Natural killer cell (primary cell): ENCODE results near the gene EIF5AL1. TPM values are rescaled to one million over a fixed set of nuclear protein-coding genes. Genes with fewer than 3 reads are reported as not detected.
"Not testable (repeated sequence)": the region's sequence is repeated elsewhere in the genome, so short reads cannot be mapped to it uniquely, and the experiment has no call there.

Source experiments
- ATAC-seq, 3 donors: fragments of 150-1000 bp in 2 of 3; fragments of 200-7000 bp in 1 of 3; cut with Tn5 transposase; 1 replicate in 1 of 3; 2 replicates in 2 of 3; pipeline ENCODE4 v1.10.0; 2021; ENCODE audit warnings: mild to moderate bottlenecking in 2 of 3, moderate library complexity in 2 of 3
- DNase-seq, 2 donors: peaks; one replicate each; pipeline versions ENCODE4 v3.0.0 to v3.0.0-alpha.2; 2013 to 2021; ENCODE audit warnings: mixed read lengths in 1 of 2
- H3K27ac ChIP-seq: one replicate; pipeline ENCODE4 v1.5.1; 2013; ENCODE audit warnings: mild to moderate bottlenecking, low read length
- H3K27me3 ChIP-seq: one replicate; pipeline ENCODE4 v1.6.1; 2013; ENCODE audit warnings: low read length; ENCODE audit not compliant: control insufficient read depth, insufficient read depth
- H3K36me3 ChIP-seq: one replicate; pipeline ENCODE4 v1.6.1; 2013; ENCODE audit warnings: low read length; ENCODE audit not compliant: control insufficient read depth, insufficient read depth
- H3K4me1 ChIP-seq: one replicate; pipeline ENCODE4 v1.6.1; 2013; ENCODE audit warnings: low read length; ENCODE audit not compliant: control insufficient read depth, insufficient read depth
- H3K4me3 ChIP-seq: one replicate; pipeline ENCODE4 v1.5.1; 2013; ENCODE audit warnings: low read length
- H3K9me3 ChIP-seq: one replicate; pipeline ENCODE4 v1.6.1; 2013; ENCODE audit warnings: low read length; ENCODE audit not compliant: control insufficient read depth, insufficient read depth
- H3K27ac Mint-ChIP-seq, 2 donors: one replicate each; pipeline ENCODE4 v1.8.0; 2022; ENCODE audit warnings: mild to moderate bottlenecking in 2 of 2, mixed read lengths in 2 of 2, moderate library complexity in 1 of 2
- H3K27me3 Mint-ChIP-seq, 2 donors: one replicate each; pipeline ENCODE4 v1.8.0; 2022; ENCODE audit warnings: low read depth in 2 of 2, mixed read lengths in 2 of 2
- H3K36me3 Mint-ChIP-seq: one replicate; pipeline ENCODE4 v1.8.0; 2022; ENCODE audit warnings: mixed read lengths
- H3K4me1 Mint-ChIP-seq, 2 donors: one replicate each; pipeline ENCODE4 v1.8.0; 2022; ENCODE audit warnings: mixed read lengths in 2 of 2
- H3K4me3 Mint-ChIP-seq: one replicate; pipeline ENCODE4 v1.8.0; 2022; ENCODE audit warnings: mild to moderate bottlenecking, moderate library complexity, mixed read lengths
- H3K9me3 Mint-ChIP-seq, 2 donors: one replicate each; pipeline ENCODE4 v1.8.0; 2022; ENCODE audit warnings: mixed read lengths in 2 of 2
- CTCF ChIP-seq: fragments of 200-600 bp; IDR thresholded peaks from one replicate; pipeline ENCODE4 v1.8.0; 2022; ENCODE audit warnings: antibody characterized with exemption
- WGBS: methylation state at CpG from one replicate; pipeline ENCODE4 v1.1.7; 2013; ENCODE audit warnings: missing lambda C conversion rate; ENCODE audit not compliant: insufficient coverage; 5-methylcytosine and 5-hydroxymethylcytosine counted together
- intact Hi-C: fragments of 100-400 bp; cut with micrococcal nuclease; formaldehyde crosslinking; loops from one replicate; pipeline ENCODE4 v1.14.2; 2022
- total RNA-seq, 4 donors: library from RNA; stranded (reverse); fragments of 120-200 nt in 1 of 4; gene quantifications; one replicate each; pipeline versions ENCODE4 v1.2.3 to v1.2.4, GENCODE V29; 2013 to 2022

The EIF5AL1 gene
- total RNA-seq, 3 donors from 2014 or later (not counting 1 experiment from before 2014, with no cell fraction given) = 0.13 to 2.0 (median 0.14) TPM

- ATAC-seq = no peak
- no peak overlapping the region for H3K4me3 Mint-ChIP-seq
- no peak overlapping the region for H3K4me3 ChIP-seq
Measured at GRCh38 chr10:79507440-79508167, 4.7 kb upstream of the EIF5AL1 start.

GRCh38 chr10:79508245-79508644 lies 4.1 kb upstream of the EIF5AL1 start:
- H3K4me3 Mint-ChIP-seq = not testable (repeated sequence)
- 88% methylated on average over 3 of the region's 4 CpGs for WGBS

More at GRCh38 chr10:79507440-79508167, 4.7 kb upstream of the EIF5AL1 start:
- Mint-ChIP-seq H3K4me1 (peaks cover 0 to 4% of the 10 kb centered on the region in 2 donors), H3K27me3 (peaks cover 17 to 24% of the 10 kb centered on the region in 2 donors), H3K9me3 (no peaks in the 10 kb centered on the region), H3K27ac (no peak overlapping the region), H3K36me3 (no peaks in the 10 kb centered on the region)
- no peak for DNase-seq
- no peaks in the 10 kb centered on the region for H3K9me3 ChIP-seq
- H3K36me3 ChIP-seq = no peaks in the 10 kb centered on the region
- no peak for TF ChIP-seq CTCF
- H3K4me1 ChIP-seq = no peaks in the 10 kb centered on the region
- WGBS = 86% methylated on average over 9 of the region's 9 CpGs
- intact Hi-C loops = no loop called here
- H3K27ac ChIP-seq = no peak overlapping the region
- no peaks in the 10 kb centered on the region for H3K27me3 ChIP-seq

GRCh38 chr10:79509306-79509933 lies 2.9 kb upstream of the EIF5AL1 start:
- H3K27ac ChIP-seq, H3K4me3 Mint-ChIP-seq, intact Hi-C loops, H3K9me3 Mint-ChIP-seq, H3K36me3 Mint-ChIP-seq, H3K4me3 ChIP-seq, H3K4me1 Mint-ChIP-seq, H3K36me3 ChIP-seq, DNase-seq, H3K9me3 ChIP-seq, H3K27me3 ChIP-seq, H3K4me1 ChIP-seq, H3K27ac Mint-ChIP-seq: not testable (repeated sequence)
- H3K27me3 Mint-ChIP-seq = peaks cover 17% of the 10 kb centered on the region in 2 donors
- peak in 2 of 3 donors; percentile 43 to 57 for ATAC-seq
- WGBS = no CpG with 5 or more reads among the region's 3 CpGs

More at GRCh38 chr10:79508245-79508644, 4.1 kb upstream of the EIF5AL1 start:
- H3K27me3 Mint-ChIP-seq = peaks cover 17 to 18% of the 10 kb centered on the region in 2 donors
- H3K4me3 ChIP-seq, intact Hi-C loops, H3K27me3 ChIP-seq, ATAC-seq, H3K36me3 ChIP-seq, H3K36me3 Mint-ChIP-seq, H3K4me1 ChIP-seq, DNase-seq, H3K27ac ChIP-seq, H3K9me3 ChIP-seq, H3K27ac Mint-ChIP-seq, H3K9me3 Mint-ChIP-seq, H3K4me1 Mint-ChIP-seq: not testable (repeated sequence)

DNA sequence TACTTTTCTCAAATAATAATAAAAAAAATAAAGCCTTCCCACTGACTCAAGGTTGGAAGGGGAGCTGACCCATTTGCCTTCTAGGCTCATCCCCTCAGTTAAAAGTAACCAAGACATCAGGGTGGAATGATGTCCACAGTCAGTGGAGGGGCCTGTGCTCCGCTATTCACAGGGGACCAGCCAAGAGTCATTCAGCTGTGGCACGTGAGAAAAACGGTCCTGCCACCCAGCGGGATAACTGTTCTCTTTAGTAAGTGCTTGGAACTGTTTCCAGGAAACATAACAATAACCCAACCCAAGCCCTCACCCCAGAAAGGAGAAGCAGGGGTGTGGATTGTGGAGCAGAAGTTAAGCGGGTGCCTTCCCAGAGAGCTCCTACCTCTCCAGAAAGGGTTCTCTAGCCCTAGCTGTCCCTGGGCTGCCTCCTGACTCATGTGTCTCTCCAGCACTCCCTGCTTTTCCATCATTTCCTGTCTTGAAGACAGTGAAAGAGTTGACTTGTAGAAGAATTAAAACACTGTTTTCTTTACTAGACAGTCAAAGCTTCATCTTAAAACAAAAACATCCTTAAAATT lies 2.3 kb upstream of the EIF5AL1 start:
- H3K27ac Mint-ChIP-seq, H3K4me1 ChIP-seq, DNase-seq, intact Hi-C loops, H3K4me3 Mint-ChIP-seq, ATAC-seq, H3K9me3 Mint-ChIP-seq, H3K27me3 ChIP-seq, H3K4me3 ChIP-seq, H3K9me3 ChIP-seq, H3K36me3 ChIP-seq, H3K36me3 Mint-ChIP-seq, H3K27ac ChIP-seq, H3K4me1 Mint-ChIP-seq: not testable (repeated sequence)
- H3K27me3 Mint-ChIP-seq = peaks cover 17% of the 10 kb centered on the region in 2 donors
- no CpG with 5 or more reads among the region's 5 CpGs for WGBS

- 62% methylated on average over 3 of the region's 7 CpGs for WGBS
Measured at GRCh38 chr10:79516532-79517205, 4.3 kb downstream of the EIF5AL1 start.

DNA sequence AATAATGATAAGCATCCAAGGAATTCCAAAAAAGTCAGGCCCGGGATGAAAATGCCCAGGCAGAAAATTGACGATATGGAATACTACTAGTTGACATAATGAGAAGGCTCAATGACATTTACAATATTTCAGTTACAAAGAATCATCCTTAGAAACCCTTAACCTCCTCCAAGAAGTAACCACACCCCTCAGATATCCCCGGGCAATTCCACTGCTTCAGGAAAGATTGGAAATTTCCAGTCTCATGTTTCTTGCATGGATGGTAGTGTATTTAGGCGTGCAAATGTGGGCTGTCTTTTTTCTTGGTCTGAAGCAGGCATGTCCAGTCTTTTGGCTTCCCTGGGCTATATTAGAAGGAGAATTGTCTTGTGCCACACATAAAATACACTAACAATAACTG lies 5.2 kb downstream of the EIF5AL1 start:
- peaks cover 4 to 16% of the 10 kb centered on the region in 2 donors for H3K27me3 Mint-ChIP-seq
- H3K27me3 ChIP-seq, H3K36me3 ChIP-seq, H3K27ac Mint-ChIP-seq, intact Hi-C loops, H3K36me3 Mint-ChIP-seq, H3K4me1 Mint-ChIP-seq, H3K4me1 ChIP-seq, ATAC-seq, H3K27ac ChIP-seq, H3K9me3 ChIP-seq, DNase-seq, H3K4me3 Mint-ChIP-seq, H3K9me3 Mint-ChIP-seq, H3K4me3 ChIP-seq: not testable (repeated sequence)
- WGBS = no CpG with 5 or more reads among the region's 4 CpGs

More at GRCh38 chr10:79516532-79517205, 4.3 kb downstream of the EIF5AL1 start:
- H3K27ac Mint-ChIP-seq, H3K4me3 Mint-ChIP-seq, H3K4me1 ChIP-seq, H3K27me3 ChIP-seq, H3K36me3 ChIP-seq, H3K4me3 ChIP-seq, H3K27ac ChIP-seq, DNase-seq, H3K9me3 Mint-ChIP-seq, H3K9me3 ChIP-seq, H3K4me1 Mint-ChIP-seq, H3K36me3 Mint-ChIP-seq, intact Hi-C loops, ATAC-seq: not testable (repeated sequence)
- H3K27me3 Mint-ChIP-seq = peaks cover 4 to 16% of the 10 kb centered on the region in 2 donors
